Right lung (tissue), 5 donors: ENCODE data around the gene VEGFB. TPM values are rescaled to one million over a fixed set of nuclear protein-coding genes. Genes with fewer than 3 reads are reported as not detected.
A peak's percentile ranks its signal among the peaks of the same experiment; 100 is the strongest.

Source experiments
- DNase-seq, 2 donors: peaks; one replicate each; pipeline ENCODE4 v3.0.0-alpha.2; 2013
- polyA plus RNA-seq, 5 donors: library from polyadenylated mRNA; unstranded; fragments of 120-200 nt; gene quantifications; one replicate each; pipeline versions ENCODE4 v1.2.1 to v1.2.3, GENCODE V29; 2013; ENCODE audit warnings: inconsistent platforms in 1 of 5, low replicate concordance in 1 of 5; ENCODE audit not compliant: insufficient read length in 5 of 5, insufficient read depth in 1 of 5

VEGFB gene
- polyA plus RNA-seq, 5 donors = 64.5 to 112 (median 76.6) TPM

- DNase-seq = no peak
Observed at GRCh38 chr11:64259533-64260067, 25.2 kb downstream of the VEGFB start.

- no peak for DNase-seq
Observed at GRCh38 chr11:64260147-64260708, 25.8 kb downstream of the VEGFB start.

- no peak for DNase-seq
Observed at GRCh38 chr11:64261556-64262080, 27.2 kb downstream of the VEGFB start.

GRCh38 chr11:64262271-64263002 is 28.1 kb downstream of the VEGFB start:
- no peak for DNase-seq

- DNase-seq = no peak
Observed at GRCh38 chr11:64263021-64263946, 28.9 kb downstream of the VEGFB start.

GRCh38 chr11:64263947-64264317 is 29.5 kb downstream of the VEGFB start:
- DNase-seq = no peak

GRCh38 chr11:64264371-64264852 is 30.0 kb downstream of the VEGFB start:
- no peak for DNase-seq

- DNase-seq = no peak
Observed at GRCh38 chr11:64265176-64266160, 31.1 kb downstream of the VEGFB start.

- DNase-seq = no peak
Observed at GRCh38 chr11:64266339-64266738, 32.0 kb downstream of the VEGFB start.

- no peak for DNase-seq
Observed at GRCh38 chr11:64267207-64267945, 33.0 kb downstream of the VEGFB start.

GRCh38 chr11:64268025-64268892 is 33.9 kb downstream of the VEGFB start:
- peak; percentile 45 to 55 for DNase-seq

- DNase-seq = no peak
Observed at GRCh38 chr11:64268893-64269539, 34.6 kb downstream of the VEGFB start.

- DNase-seq = peak; percentile 99
Observed at GRCh38 chr11:64269540-64270220, 35.3 kb downstream of the VEGFB start.

- DNase-seq = no peak
Observed at GRCh38 chr11:64275031-64275800, 40.8 kb downstream of the VEGFB start.

GRCh38 chr11:64275841-64276240 is 41.5 kb downstream of the VEGFB start:
- DNase-seq = no peak

- no peak for DNase-seq
Observed at GRCh38 chr11:64276653-64277431, 42.5 kb downstream of the VEGFB start.
